Measurements from ENCODE around the gene DVL1. TPM values are rescaled to one million over a fixed set of nuclear protein-coding genes. Genes with fewer than 3 reads are reported as not detected.

DVL1 gene
- total RNA-seq, 2 donors from 2014 or later: 41.9 to 44.8 TPM

DNA sequence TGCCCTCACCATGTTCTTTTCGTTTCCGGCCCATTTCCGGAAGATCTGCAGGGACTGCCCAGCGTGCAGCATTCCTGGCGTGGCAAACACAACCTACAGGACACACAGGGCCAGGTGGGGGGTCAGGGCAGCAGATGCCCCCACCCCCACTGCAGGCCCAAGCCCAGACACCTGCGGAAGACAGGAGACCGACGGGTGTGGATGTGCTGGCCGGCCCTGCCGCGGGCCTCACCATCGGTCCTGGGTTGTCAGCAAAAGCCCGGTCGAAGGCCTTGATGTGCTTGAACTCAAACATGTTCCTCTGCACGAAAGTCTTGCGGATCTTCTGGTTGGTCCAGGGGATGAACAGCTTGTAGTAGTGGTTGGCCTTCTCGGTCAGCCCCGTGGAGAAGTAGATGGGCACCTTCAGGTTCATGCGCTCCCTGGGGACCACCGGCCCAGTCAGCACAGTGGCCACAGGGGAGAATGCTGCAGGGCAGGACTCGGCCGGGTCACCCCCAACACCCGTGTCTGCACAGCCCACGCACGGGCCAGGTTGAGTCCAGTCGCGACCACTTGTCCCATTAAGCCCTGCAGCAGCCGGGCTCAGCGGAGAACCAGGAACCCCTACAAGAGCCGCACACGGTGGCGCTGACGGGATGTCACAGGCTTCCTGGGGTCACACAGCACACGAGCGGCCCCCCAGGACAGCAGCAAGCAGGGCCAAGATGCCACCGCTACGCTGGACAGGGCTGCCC lies 35.5 kb downstream of the DVL1 start:
- no peaks in the 10 kb centered on the region for H3K36me3 Mint-ChIP-seq
- ATAC-seq: no peak
- no peak overlapping the region for H3K27ac Mint-ChIP-seq
- H3K9me3 Mint-ChIP-seq: no peaks in the 10 kb centered on the region
- DNase-seq (ENCODE audit: low spot score in 2 of 2): no peak

DNA sequence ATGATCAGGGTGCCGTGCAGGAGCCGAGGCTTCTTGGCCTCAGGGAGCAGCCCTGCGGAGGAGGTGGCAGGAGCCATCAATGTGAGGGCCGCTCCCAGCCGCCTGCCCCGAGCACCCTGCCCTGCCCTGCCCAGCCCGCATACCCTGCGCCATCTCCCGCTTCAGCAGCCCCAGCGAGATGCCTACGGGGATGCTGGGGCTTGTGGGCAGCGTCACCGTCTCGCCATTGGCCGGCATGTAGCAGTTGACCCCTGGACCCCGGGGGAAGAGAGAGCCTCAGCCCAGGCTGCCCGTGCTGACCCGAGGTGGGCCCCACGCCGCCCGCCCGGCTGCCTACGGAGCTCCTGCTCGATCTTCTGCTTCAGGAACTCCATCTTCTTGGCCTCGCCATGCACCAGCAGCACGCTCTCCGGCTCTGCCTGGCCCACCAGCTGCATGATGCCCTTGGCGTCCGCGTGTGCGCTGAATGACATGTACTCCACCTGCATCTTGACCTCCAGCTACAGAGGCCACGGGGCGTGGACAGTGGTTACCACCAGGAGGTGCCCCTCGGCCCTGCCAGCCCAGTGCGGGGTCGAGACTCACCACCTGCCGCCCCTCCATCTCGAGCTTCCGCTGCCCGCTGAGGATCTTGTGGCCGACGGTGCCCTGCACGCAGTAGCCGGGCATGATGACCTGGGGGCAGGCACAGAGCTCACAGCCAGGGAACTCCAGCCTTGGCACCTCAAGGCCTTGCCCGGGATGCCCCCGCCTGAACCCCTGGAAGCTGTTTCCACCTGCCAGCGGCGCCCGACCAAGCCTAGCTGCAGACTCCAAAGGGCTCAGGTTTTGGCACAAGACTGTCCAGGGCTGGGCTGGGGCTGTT lies 36.5 kb downstream of the DVL1 start:
- no peak overlapping the region for H3K27ac Mint-ChIP-seq
- H3K36me3 Mint-ChIP-seq: no peaks in the 10 kb centered on the region
- DNase-seq (ENCODE audit: low spot score in 2 of 2): no peak
- no peaks in the 10 kb centered on the region for H3K9me3 Mint-ChIP-seq
- ATAC-seq: no peak

DNA sequence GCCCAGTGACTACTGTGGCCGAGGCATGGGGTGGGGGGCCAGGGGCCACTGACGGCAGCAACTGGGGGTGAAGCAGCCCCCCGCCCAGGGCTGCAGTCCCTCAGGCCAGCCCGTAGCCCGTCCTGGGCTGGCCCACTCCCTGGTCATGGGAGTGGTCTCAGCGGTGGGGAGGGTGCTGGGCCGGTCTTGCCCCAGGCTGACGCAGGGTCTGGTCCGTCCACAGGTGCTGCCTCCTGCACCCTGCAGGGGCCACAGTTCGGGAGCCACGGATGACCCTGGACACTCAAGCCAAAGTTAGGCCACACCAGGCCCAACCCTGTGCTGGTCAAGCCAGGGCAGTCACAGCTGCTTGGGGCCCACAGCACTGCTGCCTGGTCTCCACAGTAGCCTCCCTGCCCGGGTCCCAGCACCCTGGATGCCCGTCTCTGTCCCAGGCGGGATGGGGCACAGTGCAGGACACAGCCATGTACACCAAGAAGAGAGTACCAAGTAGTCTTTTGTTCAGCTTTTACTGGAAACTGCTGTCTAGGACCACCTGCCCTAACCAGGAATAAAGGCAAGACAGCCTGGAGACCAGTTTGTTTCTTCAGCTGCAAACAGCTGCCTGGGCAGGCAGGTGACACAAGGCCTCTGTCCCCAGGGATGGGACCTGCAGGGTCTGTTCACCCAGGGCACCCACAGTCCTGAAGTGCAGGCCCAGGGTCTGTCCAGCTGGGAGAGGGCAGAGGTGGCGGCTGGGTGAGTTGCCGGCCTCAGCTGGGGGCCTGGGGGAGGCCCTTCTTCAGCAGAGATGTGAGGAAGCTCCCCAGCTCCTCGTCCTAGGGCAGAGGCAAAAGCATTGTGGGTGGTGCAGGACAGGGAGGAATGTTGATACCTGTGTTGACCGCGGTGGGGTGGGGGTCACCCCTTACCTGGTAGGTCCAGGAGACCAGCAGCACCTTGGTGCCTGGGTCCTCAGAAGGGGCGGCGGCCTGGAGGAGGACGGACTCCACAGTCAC lies 37.8 kb downstream of the DVL1 start:
- Mint-ChIP-seq H3K9me3 (no peaks in the 10 kb centered on the region), H3K27ac (peak overlapping the region in 1 of 2 donors; percentile 27), H3K36me3 (peaks cover 0 to 7% of the 10 kb centered on the region in 2 donors)

DNA sequence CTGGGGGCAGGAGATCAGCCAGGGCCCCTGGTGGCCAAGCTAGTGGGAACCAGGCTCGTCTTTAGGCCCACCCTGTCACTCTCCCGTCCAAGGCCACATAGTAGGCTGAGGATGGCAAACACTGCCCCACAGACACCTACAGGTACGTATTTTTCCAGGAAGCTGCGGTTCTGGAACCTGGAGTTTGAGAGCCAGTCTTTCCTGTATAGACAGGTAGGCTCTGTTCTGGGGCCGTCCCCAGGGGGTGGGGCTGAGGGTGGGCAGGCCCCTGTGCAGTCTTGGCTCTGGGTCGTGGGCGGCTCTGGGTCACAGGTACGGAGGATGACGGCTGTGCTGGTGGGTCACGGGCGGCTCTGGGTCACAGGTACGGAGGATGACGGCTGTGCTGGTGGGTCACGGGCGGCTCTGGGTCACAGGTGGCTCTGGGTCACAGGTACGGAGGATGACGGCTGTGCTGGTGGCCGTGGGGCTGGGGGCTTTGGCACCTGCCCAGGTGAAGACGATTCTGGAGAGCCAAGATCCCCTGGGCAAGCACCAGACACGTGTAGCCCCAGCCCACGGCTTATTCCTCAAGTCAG lies 38.7 kb downstream of the DVL1 start:
- DNase-seq (ENCODE audit: low spot score in 2 of 2) (no peak), ATAC-seq (no peak)
- no peaks in the 10 kb centered on the region for H3K9me3 Mint-ChIP-seq
- H3K27ac Mint-ChIP-seq: peak overlapping the region in 1 of 2 donors; percentile 27
- peaks cover 0 to 7% of the 10 kb centered on the region in 2 donors for H3K36me3 Mint-ChIP-seq

More for the DNA sequence above, 37.8 kb downstream of the DVL1 start:
- no peak for DNase-seq (ENCODE audit: low spot score in 2 of 2)
- no peak for ATAC-seq

DNA sequence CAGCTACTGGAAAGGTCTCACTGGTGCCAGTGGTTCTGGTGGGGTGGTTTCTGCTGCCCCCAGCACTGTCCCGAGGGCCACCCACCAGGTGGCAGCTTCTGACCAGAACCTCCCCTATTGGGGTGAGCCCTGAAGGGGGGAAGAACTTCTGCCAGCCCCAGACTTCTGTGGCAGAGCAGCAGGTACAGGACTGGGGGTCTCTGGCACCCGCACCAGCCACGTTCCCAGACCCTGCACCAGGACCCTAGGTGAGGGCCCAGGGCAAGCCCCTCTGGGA lies 39.2 kb downstream of the DVL1 start:
- no peaks in the 10 kb centered on the region for H3K9me3 Mint-ChIP-seq
- ATAC-seq (no peak), DNase-seq (ENCODE audit: low spot score in 2 of 2) (no peak)
- peaks cover 0 to 7% of the 10 kb centered on the region in 2 donors for H3K36me3 Mint-ChIP-seq
- H3K27ac Mint-ChIP-seq: peak overlapping the region in 1 of 2 donors; percentile 63

DNA sequence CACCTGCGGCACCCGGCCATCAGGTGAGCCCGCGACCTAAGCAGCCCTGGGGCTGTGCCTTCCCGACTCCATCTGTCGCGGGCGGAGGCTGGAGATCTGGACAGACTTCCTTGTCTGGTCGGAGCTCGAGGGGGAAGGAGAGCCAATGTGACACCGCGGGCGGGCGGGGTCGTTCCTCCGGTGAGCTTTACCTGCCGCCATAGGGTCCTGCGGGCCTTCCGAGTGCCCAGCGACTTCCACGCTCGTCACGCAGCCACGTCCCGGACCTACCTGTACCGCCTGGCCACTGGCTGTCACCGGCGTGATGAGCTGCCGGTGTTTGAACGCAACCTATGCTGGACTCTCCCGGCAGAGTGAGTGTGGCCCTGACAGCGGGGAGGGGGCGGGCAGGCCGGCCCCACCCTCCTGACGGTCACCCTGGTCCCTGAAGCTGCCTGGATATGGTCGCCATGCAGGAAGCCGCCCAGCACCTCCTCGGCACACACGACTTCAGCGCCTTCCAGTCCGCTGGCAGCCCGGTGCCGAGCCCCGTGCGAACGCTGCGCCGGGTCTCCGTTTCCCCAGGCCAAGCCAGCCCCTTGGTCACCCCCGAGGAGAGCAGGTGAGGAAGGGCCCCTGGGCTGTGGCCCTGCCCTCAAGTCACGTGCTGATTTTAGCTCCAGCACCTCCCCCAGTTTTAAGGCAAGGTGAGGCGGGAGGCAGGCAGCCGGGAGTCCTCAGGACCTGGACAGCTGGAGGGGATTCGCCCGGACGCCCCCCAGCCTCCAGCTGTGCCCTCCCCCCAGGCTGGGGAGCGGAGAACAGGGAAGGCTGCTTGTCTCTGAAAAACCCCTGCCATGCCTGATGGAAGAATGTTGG lies 39.7 kb downstream of the DVL1 start:
- Mint-ChIP-seq H3K9me3 (no peaks in the 10 kb centered on the region), H3K27ac (peak overlapping the region; percentile 36 to 63), H3K36me3 (peaks cover 0 to 7% of the 10 kb centered on the region in 2 donors)
- ATAC-seq (no peak), DNase-seq (ENCODE audit: low spot score in 2 of 2) (no peak)

DNA sequence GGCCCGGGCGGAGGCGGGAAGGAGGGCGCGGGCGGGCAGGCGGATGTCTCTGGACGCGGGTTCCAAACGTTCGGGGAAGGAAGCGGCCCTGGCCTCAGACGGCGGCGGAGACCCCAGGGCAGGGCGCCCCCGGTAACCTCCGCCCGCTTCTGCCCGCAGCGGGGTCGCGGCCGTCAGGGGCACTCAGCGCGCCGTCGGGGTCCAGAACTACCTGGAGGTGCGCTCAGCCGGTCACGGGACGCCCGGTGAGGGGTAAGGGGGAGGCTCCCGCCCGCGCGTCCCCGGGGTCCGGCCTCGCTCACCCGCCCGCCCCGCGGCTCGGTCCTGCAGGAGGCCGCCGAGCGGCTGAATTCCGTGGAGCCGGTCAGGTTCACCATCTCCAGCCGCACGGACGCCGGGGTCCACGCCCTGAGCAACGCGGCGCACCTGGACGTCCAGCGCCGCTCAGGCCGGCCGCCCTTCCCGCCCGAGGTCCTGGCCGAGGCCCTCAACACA lies 40.4 kb downstream of the DVL1 start:
- H3K27ac Mint-ChIP-seq: peak overlapping the region; percentile 63 to 87
- no peaks in the 10 kb centered on the region for H3K9me3 Mint-ChIP-seq

DNA sequence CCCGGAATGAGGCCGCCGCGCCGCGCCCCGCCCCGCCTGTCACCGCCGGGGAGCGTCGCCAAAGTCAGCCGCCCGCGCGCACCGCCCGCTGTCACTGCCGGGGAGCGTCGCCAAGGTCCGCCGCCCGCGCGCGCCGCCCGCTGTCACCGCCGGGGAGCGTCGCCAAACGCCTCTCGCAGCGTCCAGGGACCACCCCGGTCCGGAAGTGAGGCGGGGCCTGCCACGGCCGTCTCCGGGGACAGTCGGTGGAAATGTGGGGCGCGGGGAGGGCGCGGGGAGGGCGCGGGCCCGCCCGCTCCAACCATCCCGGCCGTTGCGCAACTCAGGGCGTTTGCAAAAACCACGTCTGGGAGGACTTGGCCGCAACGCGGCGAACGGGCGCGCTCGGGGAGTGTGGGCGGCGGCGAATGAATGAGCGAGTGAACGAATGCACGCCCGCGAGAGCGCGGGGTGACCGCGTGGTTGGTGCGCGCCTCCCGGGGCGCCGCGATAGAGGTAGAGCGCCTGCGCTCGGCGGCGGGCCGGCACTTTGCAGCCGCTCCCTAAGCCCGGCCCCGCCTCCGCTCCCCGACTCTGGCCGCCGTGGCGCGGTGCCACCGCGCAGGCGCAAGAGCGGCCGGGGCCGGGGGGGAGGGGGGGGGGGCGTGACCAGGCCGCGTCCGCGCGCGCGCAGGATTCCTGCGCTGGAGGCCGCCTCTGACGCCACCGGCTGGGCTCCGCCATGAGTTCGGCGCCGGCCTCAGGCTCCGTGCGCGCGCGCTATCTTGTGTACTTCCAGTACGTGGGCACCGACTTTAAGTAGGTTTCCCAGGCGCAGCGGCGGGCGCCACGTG lies 41.1 kb downstream of the DVL1 start, which contains the start of the genes ACAP3 and PUSL1:
TSS of gene ACAP3 (minus strand) at position 8 of the 833 bp plus-strand sequence. CDS start 115 bp downstream, outside the sequence.
TSS of gene PUSL1 (plus strand) at position 675 of the 833 bp plus-strand sequence. CDS start at position 722, 47 bp downstream.
- DNase-seq (ENCODE audit: low spot score in 2 of 2) (peak; percentile 90 to 96), ATAC-seq (peak; percentile 79 to 80)
- H3K9me3 Mint-ChIP-seq: no peaks in the 10 kb centered on the region
- peaks cover 0 to 7% of the 10 kb centered on the region in 2 donors for H3K36me3 Mint-ChIP-seq
- peak within 1 kb of the TSS; percentile 63 to 87 for H3K27ac Mint-ChIP-seq

More for the DNA sequence above, 40.4 kb downstream of the DVL1 start:
- peaks cover 0 to 7% of the 10 kb centered on the region in 2 donors for H3K36me3 Mint-ChIP-seq
- ATAC-seq (peak in 1 of 2 donors; percentile 1), DNase-seq (ENCODE audit: low spot score in 2 of 2) (no peak)

DNA sequence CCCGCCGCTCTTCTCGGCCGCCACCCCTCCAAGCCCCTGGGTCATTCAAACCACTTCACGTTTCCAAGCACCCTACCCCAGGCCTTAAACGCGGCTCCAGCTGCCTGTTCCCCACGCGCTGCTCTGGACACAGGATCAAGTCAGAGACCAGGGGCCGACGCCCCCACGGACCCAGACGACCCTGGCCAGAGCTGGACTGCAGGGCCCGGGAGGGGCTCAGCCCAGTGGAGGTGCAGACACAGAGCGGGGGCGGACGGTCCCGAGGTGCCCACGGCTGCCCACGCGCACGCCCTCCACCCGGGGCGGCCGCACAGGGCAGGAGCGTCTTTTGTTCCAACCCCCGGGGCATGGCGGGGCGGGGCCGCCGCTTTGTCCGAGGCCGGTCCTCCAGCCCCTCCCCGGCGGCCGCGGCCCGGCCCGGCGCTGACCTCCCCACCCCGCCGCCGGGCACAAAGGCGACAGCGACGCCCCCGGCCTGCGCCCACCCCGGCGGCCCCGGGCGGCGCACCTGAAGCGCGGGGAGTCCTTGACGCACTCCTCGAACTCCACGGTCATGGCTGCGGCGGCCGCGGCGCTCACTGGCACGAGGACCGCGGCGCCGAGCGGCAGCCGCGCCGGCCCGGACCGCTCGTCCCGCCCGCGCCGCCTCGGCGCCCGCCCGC lies 41.8 kb downstream of the DVL1 start:
- Mint-ChIP-seq H3K9me3 (no peaks in the 10 kb centered on the region), H3K36me3 (peaks cover 0 to 7% of the 10 kb centered on the region in 2 donors), H3K27ac (peak overlapping the region; percentile 51 to 65)
- no peak for DNase-seq (ENCODE audit: low spot score in 2 of 2)
- peak in 1 of 2 donors; percentile 3 for ATAC-seq

DNA sequence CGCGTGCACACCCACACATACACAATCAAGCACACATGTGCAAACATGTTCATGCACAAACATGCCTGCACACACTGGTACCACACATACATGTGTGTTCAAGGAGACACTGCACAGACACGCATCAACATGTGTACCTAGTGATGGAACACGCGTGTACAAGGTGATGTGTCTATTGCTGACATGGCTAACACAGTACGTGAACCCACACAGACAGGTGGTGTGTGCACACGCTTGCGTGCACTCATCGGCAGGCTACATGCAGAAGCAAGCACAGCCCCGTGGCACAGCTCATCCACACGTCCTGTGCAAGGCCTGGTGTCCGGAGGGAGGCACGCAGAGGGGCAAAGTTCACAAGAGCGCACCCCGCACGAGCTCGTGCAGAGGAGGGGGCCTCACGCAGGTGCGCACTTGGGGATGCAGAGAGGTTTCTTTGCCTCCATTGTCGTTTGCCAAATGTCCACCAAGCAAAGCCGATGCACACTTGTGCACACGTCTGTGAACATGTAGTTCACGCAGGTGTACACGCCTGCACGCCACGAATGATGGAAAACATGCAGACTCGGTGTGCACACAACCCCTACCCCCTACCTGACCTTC lies 42.5 kb downstream of the DVL1 start:
- H3K9me3 Mint-ChIP-seq: no peaks in the 10 kb centered on the region

DNA sequence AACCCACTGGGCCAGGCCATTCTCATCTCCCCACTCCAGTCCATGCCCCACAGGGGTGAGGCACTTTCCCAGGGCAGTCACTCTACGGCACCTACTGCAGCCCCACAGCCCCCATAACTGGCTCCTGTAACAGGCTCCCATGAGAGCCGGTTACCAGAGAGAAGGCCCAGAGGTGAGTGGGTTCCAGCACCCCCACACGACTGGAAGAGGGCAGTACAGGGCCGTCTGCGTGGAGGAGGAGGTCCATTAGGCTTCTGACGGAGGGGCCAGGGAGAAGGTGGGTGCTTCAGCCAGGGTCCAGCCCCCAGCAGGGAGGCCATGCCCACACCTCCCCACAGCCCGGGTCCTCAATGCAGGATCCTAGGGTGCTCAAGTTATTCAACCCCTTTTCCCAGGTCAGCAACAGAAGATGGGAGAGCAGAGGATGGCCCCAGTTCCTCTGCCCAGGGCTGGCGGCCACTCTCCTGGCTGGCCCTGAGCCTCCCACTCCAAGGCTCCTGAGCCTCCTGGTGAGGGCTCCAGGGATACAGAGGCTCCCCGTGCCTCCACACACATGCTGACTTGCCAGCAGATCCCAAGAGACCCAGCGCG lies 43.1 kb downstream of the DVL1 start:
- ATAC-seq (no peak), DNase-seq (ENCODE audit: low spot score in 2 of 2) (no peak)
- Mint-ChIP-seq H3K27ac (peak overlapping the region; percentile 51 to 86), H3K36me3 (peaks cover 0 to 7% of the 10 kb centered on the region in 2 donors), H3K9me3 (no peaks in the 10 kb centered on the region)

More for the DNA sequence above, 42.5 kb downstream of the DVL1 start:
- H3K27ac Mint-ChIP-seq: peak overlapping the region; percentile 51 to 86
- DNase-seq (ENCODE audit: low spot score in 2 of 2): no peak
- peaks cover 0 to 7% of the 10 kb centered on the region in 2 donors for H3K36me3 Mint-ChIP-seq
- no peak for ATAC-seq

DNA sequence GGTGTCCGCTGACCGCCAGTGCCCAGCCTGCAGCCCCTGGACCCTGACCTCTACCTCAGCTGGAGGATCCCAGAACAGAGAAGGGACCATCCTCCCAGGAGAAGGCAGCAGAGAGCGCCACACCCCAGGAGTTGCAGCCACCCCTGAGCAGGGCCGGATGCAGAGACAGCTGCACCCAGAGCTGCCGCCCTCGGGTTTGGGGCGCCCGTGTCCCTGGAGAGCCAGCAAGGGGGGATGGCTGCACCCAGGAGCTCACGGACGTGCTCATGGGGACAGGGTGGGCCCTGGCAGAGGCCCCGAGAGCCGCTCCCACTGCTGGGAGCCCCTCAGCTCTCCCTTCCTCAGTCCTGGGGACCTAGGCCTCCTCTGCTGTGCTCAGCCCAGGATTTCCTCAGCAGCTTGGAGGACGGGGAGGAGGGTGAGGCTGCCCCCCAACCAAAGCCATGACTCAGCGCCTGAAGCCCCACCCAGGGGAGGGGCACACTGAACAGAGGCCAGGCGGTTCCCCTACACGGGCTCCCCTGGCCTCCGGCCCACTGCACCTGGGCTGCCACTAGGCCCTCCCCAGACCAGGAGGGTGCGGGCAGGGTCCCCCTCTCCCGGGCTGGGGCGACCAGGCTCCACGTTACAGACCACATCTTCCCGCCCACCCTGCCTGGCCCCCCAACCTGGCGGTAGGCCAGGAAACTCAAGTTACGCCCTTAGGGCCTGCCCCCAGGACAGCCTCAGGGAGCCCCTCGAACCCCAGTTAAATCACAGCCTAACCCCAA lies 43.7 kb downstream of the DVL1 start:
- peak overlapping the region in 1 of 2 donors; percentile 51 for H3K27ac Mint-ChIP-seq
- ATAC-seq: peak in 1 of 2 donors; percentile 25
- peak in 1 of 2 donors; percentile 63 for DNase-seq (ENCODE audit: low spot score in 2 of 2)
- peaks cover 0 to 7% of the 10 kb centered on the region in 2 donors for H3K36me3 Mint-ChIP-seq
- H3K9me3 Mint-ChIP-seq: no peaks in the 10 kb centered on the region
